Adrenal gland (tissue), 5 donors: ENCODE measurements around the gene RNU11.

Source experiments
- CTCF ChIP-seq, 6 experiments: fragments of 450-650 bp in 4 of 6; fragments of 200-600 bp in 2 of 6; sonication (generic) in 1 of 6; IDR thresholded peaks; 1 replicate in 5 of 6; 2 replicates in 1 of 6; pipeline versions ENCODE4 v1.5.1 to v1.8.0; 2016 to 2021; ENCODE audit warnings: antibody characterized with exemption in 6 of 6, mild to moderate bottlenecking in 2 of 6, moderate library complexity in 1 of 6
- POLR2A ChIP-seq, 2 donors: fragments of 450-650 bp; IDR thresholded peaks; one replicate each; pipeline ENCODE4 v1.6.1; 2017; ENCODE audit warnings: antibody characterized with exemption in 2 of 2, mild to moderate bottlenecking in 2 of 2, moderate library complexity in 1 of 2
- donor health status: DM: no; HTN: no; CAD: no.

GRCh38 chr1:28644494-28644893 is 3.9 kb upstream of the RNU11 start:
- no peak for TF ChIP-seq CTCF (IDR thresholded peaks at IDR 0.05)
- TF ChIP-seq POLR2A (IDR thresholded peaks at IDR 0.05), result no peak
